Stimulated activated naive CD4-positive, alpha-beta T cell (primary cell): ENCODE results near the gene SLC25A26.
"Not testable (repeated sequence)": the region's sequence is repeated elsewhere in the genome, so short reads cannot be mapped to it uniquely, and the experiment has no call there.

Source experiments
- DNase-seq, 6 experiments: peaks; one replicate each; lab custom pipeline; 2025; lab: John Stamatoyannopoulos, UW

Gene SLC25A26

GRCh38 chr3:66411474-66411873 lies 190.7 kb downstream of the SLC25A26 start:
- no peak for DNase-seq

GRCh38 chr3:66411961-66412887 lies 191.4 kb downstream of the SLC25A26 start:
- no peak for DNase-seq

DNA sequence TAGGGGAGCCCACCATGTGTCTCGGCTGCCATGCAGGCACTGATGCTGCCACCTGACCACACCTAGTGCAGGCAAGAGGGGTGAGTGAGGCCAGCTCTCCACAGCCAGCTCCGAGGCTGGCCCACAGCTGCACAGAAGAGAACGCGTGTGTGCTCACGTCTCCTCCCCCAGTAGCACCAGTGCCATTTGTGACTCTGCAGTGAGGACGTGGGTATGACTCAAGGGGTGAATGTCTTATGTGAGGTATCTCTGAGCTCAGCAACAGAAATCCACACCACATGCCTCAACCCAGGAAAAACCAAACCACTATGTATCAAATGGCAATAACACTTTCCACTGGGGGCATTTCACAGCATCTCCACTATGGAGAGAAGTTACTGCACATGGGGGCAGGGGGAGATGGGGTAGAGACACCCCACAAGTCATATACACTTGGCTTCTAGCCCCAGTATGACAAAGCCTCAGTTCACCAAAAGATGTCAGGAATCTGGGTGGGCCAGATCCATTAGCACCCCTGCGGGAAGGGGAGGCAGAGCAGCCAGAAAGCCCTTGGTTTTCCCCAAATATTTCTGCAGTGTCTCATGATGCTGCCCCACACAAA lies 192.4 kb downstream of the SLC25A26 start:
- DNase-seq: no peak

GRCh38 chr3:66414846-66415245 lies 194.0 kb downstream of the SLC25A26 start:
- DNase-seq: no peak

GRCh38 chr3:66415867-66416428 lies 195.1 kb downstream of the SLC25A26 start:
- DNase-seq: no peak

- DNase-seq: no peak
These were observed 195.9 kb downstream of the SLC25A26 start for GRCh38 chr3:66416556-66417304.

DNA sequence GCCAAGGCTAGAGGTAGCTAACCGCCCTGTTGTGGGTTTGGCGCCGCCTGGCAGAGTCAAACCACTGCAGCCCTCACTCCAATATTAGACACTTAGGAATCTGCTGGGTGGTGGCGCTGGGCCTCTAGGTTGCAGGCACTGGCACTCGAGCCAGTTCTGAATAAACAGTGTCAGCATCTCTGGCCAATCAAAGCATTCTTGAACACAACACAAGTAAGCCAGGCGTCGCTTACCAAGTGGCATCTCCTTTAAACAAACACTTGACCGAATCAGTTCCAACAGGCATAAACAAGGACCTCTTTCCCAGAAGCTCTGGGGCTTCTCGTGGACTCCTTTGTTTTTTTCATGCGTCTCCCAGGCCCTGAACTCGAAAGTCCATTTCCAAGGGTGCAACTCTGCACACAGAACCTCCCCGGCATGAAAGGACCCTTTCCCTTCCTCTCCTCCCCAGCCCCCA lies 197.7 kb downstream of the SLC25A26 start:
- DNase-seq: no peak

- DNase-seq: no peak
These were observed 198.2 kb downstream of the SLC25A26 start for GRCh38 chr3:66419036-66419435.

GRCh38 chr3:66421144-66421543 lies 200.3 kb downstream of the SLC25A26 start:
- not testable (repeated sequence) for DNase-seq

- not testable (repeated sequence) for DNase-seq
These were observed 201.1 kb downstream of the SLC25A26 start for GRCh38 chr3:66421893-66422292.

DNA sequence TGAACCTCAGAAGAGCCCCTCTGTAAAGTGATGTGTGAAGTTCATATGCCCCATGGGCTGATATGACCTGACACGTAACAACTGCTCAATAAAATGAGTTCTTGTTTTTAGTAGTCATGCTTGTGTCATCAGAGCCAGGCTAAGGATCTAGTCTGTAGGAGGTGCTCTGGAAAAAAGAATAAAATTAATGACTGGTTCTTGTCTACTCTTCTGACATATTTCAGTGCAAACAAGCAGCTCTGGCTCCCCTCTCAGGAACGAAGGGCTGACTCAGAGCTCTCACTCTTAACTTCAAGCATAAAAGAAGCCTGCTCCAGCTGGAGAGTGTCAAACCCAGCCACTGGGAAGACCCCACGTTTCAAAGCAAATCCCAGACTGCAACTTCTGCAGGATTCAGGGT lies 203.0 kb downstream of the SLC25A26 start:
- DNase-seq: no peak

DNA sequence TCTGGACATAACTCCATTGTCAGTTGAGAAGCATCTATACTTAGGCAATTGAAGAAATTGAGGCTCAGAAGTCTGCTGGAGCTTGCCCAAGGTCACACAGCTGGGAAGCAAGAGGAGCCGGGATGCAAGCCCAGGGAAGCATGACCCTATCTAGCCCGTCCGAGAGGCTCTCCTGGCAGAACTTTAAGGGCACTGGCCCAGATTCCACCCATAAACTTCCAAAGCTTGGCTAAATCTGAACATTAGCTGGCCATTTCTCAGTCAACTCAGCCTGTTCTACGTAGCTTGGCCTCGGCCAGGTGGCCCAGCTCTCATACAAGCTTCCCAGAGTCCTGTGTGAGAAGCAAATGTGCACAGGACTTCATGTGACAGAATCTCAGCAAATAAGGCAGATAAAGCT lies 204.2 kb downstream of the SLC25A26 start:
- DNase-seq: no peak

DNA sequence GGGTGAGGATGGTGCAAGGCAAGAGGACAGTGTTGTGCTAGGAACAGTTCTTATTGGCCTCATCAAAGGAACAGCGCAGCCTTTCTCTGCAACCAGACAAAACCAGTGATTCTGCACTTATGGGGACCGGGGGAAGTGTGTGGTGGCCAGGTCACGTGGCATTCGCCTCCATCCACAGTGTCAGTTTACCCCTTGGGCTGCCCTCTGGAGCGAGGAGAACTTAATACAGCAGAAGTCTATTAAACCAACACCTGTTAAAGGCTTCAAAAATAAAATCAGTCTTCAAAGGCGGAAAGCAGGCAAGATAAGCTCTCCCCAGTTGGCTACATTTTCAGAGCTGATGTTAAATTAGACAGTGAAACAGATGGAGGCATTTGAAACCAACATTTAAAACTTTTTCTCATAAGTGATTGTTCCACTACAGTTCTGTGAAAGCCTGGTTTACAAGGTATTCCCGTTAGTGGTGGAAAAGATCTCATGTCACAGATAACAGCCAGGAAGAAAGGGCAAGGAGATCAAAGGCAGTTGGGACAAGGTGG lies 204.8 kb downstream of the SLC25A26 start:
- no peak for DNase-seq

DNA sequence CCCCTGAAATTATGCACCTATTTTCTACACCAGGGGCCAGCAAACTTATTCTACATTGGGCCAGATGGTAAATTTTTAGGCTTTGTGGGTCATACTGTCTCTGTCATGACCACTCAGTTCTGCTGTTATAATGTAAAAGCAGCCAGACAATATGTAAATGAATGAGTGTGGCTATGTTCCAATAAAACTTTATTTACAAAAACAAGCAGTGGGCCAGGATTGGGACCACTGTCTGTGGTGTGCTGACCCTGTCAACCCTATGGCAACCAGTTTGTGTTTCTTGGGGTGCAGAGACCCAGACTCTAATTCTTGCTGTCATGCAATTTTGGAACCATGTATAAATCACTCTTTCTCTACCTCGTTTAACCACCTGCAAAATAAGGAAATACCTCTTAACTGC lies 205.3 kb downstream of the SLC25A26 start:
- no peak for DNase-seq

DNA sequence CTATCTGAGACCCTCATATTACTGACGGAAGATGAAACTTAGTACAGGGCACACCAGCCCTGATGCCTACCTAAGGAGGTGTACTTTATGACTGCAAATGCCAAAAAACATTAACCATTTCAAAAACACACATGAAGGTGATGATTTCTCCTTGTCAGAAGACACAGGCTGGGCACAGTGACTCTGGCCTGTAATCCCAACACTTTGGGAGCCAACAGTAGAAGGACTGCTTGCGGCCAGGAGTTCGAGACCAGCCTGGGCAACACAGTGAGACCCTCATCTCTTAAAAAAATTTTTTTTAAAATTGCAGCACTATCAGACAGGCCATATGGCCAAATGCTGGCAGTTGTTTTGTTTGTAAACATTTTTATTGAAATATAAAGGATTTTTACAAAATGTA lies 206.6 kb downstream of the SLC25A26 start:
- DNase-seq: no peak

DNA sequence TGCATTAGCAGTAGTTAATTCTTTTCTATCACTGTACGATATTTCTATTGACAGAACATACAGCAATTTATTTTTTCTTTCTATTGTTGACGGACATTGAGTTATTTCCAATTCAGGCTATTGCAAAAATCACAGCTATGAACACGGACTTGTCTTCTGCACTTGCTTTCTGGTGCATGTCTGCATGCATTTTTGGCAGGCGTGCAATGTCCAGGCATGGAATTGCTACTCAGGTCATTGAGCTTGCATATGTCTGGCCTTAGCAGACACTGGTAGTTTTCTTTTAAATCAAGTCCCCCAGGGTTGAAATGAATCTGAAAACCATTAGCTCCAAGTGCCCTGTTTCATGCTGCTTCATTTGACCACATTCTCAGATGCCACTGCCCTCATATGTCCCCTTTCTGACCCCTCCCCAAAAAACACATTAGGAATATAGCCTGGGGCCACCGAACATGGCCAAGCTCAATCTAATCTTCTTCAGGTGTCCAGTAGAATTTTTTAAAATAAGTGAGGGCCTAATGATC lies 207.2 kb downstream of the SLC25A26 start:
- no peak for DNase-seq
